ENCODE measurements around the gene TACC2. TPM values are rescaled to one million over a fixed set of nuclear protein-coding genes. Genes with fewer than 3 reads are reported as not detected.
"Not testable (repeated sequence)": the region's sequence is repeated elsewhere in the genome, so short reads cannot be mapped to it uniquely, and the experiment has no call there.

TACC2 gene
- total RNA-seq, 1 donor from 2014 or later: not detected

DNA sequence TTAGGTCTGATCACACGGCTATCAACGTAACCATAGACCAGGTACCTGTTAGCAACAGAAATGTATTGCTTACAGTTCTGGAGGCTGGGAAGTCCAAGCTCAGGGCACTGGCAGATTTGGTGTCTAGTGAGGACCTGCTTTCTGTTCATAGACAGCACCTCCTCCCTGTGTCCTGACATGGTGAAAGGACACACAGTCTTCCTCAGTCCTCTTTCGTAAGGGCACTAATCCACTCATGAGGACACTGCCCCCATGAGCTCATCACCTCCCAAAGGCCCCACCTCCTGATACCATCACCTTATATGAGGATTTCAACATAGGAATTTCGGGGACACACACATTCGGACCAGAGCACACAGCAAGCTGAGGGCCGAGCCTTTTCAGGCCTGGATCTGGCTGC lies 210.7 kb downstream of the TACC2 start:
- no peak for ATAC-seq (ENCODE audit: low read depth)
- H3K4me1 Mint-ChIP-seq: no peaks in the 10 kb centered on the region
- intact Hi-C loops (cut with micrococcal nuclease): no loop called here
- DNase-seq: no peak
- H3K27ac Mint-ChIP-seq: no peak overlapping the region
- ChIA-PET POLR2A (no interaction called here), CTCF (no interaction called here)
- H3K4me3 Mint-ChIP-seq: no peak overlapping the region
- H3K27me3 Mint-ChIP-seq: no peaks in the 10 kb centered on the region
- H3K36me3 Mint-ChIP-seq (ENCODE audit: low read depth): no peaks in the 10 kb centered on the region
- TF ChIP-seq CTCF (IDR thresholded peaks at IDR 0.05): no peak
- no peaks in the 10 kb centered on the region for H3K9me3 Mint-ChIP-seq

DNA sequence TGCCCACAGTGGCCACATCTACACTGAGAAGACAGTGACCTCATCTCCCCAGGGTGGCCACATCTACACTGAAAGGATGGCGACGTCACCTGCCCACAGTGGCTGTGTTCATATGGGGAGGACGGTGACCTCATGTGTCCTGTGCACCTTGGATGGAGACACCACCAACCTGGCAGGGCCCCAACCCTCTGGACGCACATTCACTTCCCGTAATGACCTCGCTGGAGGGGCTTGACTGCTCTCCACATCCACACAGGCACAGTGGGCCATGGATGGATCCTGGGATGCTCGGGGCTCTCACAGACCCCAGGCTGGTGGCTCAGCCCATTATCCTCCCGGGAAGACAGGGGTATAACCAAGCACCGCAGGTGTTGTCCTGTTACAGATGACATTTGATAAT lies 212.4 kb downstream of the TACC2 start:
- ATAC-seq (ENCODE audit: low read depth) (no peak), DNase-seq (no peak)
- POLR2A ChIA-PET: no interaction called here
- no peak for TF ChIP-seq CTCF (IDR thresholded peaks at IDR 0.05)
- CTCF ChIA-PET: no interaction called here
- H3K4me1 Mint-ChIP-seq: no peaks in the 10 kb centered on the region
- no peak overlapping the region for H3K4me3 Mint-ChIP-seq
- H3K9me3 Mint-ChIP-seq: no peaks in the 10 kb centered on the region
- H3K27me3 Mint-ChIP-seq: no peaks in the 10 kb centered on the region
- no peaks in the 10 kb centered on the region for H3K36me3 Mint-ChIP-seq (ENCODE audit: low read depth)
- no peak overlapping the region for H3K27ac Mint-ChIP-seq
- intact Hi-C loops (cut with micrococcal nuclease): no loop called here

DNA sequence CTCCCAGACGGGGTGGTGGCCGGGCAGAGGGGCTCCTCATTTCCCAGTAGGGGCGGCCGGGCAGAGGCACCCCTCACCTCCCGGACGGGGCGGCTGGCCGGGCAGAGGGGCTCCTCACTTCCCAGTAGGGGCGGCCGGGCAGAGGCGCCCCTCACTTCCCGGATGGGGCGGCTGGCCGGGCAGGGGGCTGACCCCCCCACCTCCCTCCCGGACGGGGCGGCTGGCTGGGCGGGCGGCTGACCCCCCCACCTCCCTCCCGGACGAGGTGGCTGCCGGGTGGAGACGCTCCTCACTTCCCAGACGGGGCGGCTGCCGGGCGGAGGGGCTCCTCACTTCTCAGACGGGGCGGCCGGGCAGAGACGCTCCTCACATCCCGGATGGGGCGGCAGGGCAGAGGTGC lies 214.2 kb downstream of the TACC2 start:
- H3K4me3 Mint-ChIP-seq; H3K4me1 Mint-ChIP-seq; H3K9me3 Mint-ChIP-seq; H3K36me3 Mint-ChIP-seq (ENCODE audit: low read depth); intact Hi-C loops (cut with micrococcal nuclease); H3K27me3 Mint-ChIP-seq; H3K27ac Mint-ChIP-seq; ATAC-seq (ENCODE audit: low read depth); POLR2A ChIA-PET; DNase-seq; CTCF ChIA-PET: not testable (repeated sequence)

GRCh38 chr10:122204691-122205489 lies 215.9 kb downstream of the TACC2 start:
- ChIA-PET POLR2A (no interaction called here), CTCF (no interaction called here)
- ATAC-seq (ENCODE audit: low read depth) (no peak), DNase-seq (no peak)
- Mint-ChIP-seq H3K4me3 (no peak overlapping the region), H3K4me1 (no peaks in the 10 kb centered on the region), H3K36me3 (ENCODE audit: low read depth) (no peaks in the 10 kb centered on the region), H3K27ac (no peak overlapping the region), H3K9me3 (no peaks in the 10 kb centered on the region), H3K27me3 (no peaks in the 10 kb centered on the region)
- TF ChIP-seq CTCF (IDR thresholded peaks at IDR 0.05): no peak
- intact Hi-C loops (cut with micrococcal nuclease): no loop called here

DNA sequence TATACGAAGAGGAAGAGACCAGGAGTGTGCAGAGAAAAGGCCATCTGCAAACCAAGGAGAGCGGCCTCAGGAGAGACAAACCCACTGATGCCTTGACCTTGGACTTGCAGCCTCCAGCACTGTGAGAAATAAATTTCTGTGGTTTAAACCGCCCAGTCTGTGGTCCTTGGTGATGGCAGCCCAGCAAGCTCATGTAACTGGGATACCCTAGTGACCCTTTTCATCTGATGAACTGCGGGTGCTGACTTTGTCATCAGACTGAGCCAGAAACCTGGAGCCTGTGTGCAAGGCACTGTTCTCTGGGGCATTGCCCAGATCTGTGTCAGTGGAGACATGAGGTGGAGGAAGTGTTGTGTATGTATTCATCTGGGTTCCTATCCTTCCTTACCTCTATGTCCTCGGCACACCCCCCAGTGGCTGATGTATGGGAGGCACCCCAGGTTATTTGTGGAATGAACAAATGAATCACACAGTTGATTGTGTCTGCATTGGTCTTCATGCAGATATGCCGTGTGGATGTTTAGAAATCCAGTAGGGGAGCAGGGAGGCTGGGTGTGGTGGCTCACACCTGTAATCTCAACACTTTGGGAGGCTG lies 217.6 kb downstream of the TACC2 start:
- no peaks in the 10 kb centered on the region for H3K27me3 Mint-ChIP-seq
- ATAC-seq (ENCODE audit: low read depth): no peak
- H3K36me3 Mint-ChIP-seq (ENCODE audit: low read depth): no peaks in the 10 kb centered on the region
- no peaks in the 10 kb centered on the region for H3K9me3 Mint-ChIP-seq
- no peak overlapping the region for H3K4me3 Mint-ChIP-seq
- H3K27ac Mint-ChIP-seq: no peak overlapping the region
- intact Hi-C loops (cut with micrococcal nuclease): no loop called here
- no peak for TF ChIP-seq CTCF (IDR thresholded peaks at IDR 0.05)
- no peak for DNase-seq
- POLR2A ChIA-PET: no interaction called here
- CTCF ChIA-PET: no interaction called here
- H3K4me1 Mint-ChIP-seq: no peaks in the 10 kb centered on the region
